PC-3 (cell line): ENCODE data around the gene GPR68. TPM values are rescaled to one million over a fixed set of nuclear protein-coding genes. Genes with fewer than 3 reads are reported as not detected.
"Not testable (repeated sequence)": the region's sequence is repeated elsewhere in the genome, so short reads cannot be mapped to it uniquely, and the experiment has no call there.

Experiments
- ATAC-seq: fragments of 200-7000 bp; cut with Tn5 transposase; 2 replicates; pipeline ENCODE4 v1.9.1; 2020; ENCODE audit warnings: mild to moderate bottlenecking, moderate library complexity
- BruUV-seq: library from RNA; stranded (reverse); fragments of 400-500 nt; replicated peaks from 2 replicates; lab custom pipeline; 2021; lab: Mats Ljungman, UMichigan
- CTCF ChIA-PET: fragments of 300-600 bp; sonication (Branson Sonifier 250); formaldehyde crosslinking; loops from one replicate; lab custom pipeline; 2022; ENCODE audit warnings: antibody characterized with exemption; lab: Charles Lee
- POLR2A ChIA-PET: fragments of 300-600 bp; sonication (Branson Sonifier 250); formaldehyde crosslinking; loops from one replicate; lab custom pipeline; 2022; ENCODE audit warnings: antibody characterized with exemption; ENCODE audit not compliant: unreplicated experiment; lab: Charles Lee
- DNase-seq: peaks from one replicate; pipeline ENCODE4 v3.0.0-alpha.2; 2015
- H2AFZ ChIP-seq: fragments of 300-600 bp; sonication (generic); 2 replicates; pipeline ENCODE4 v1.6.0; 2016; ENCODE audit warnings: antibody characterized with exemption, low read length
- H3F3A ChIP-seq: fragments of 300-600 bp; sonication (generic); one replicate; pipeline ENCODE4 v1.6.0; 2017; ENCODE audit warnings: antibody characterized with exemption, low read length, control low read depth, mild to moderate bottlenecking; ENCODE audit not compliant: unreplicated experiment
- H3K27ac ChIP-seq: fragments of 300-600 bp; sonication (generic); 2 replicates; pipeline ENCODE4 v1.5.1; 2016; ENCODE audit warnings: mild to moderate bottlenecking, low read length
- H3K27me3 ChIP-seq: fragments of 300-600 bp; sonication (generic); 2 replicates; pipeline ENCODE4 v1.6.1; 2016; ENCODE audit warnings: low read length, mixed read lengths
- H3K36me3 ChIP-seq: fragments of 300-600 bp; sonication (generic); 2 replicates; pipeline ENCODE4 v1.6.1; 2016; ENCODE audit warnings: low read depth, mixed run types, low read length, mixed read lengths
- H3K4me1 ChIP-seq: fragments of 300-600 bp; sonication (generic); 2 replicates; pipeline ENCODE4 v1.5.1; 2016; ENCODE audit warnings: low read length; ENCODE audit not compliant: insufficient read depth
- H3K4me2 ChIP-seq: fragments of 300-600 bp; sonication (generic); 2 replicates; pipeline ENCODE4 v1.6.0; 2016; ENCODE audit warnings: low read length
- H3K4me3 ChIP-seq: fragments of 300-600 bp; sonication (generic); 2 replicates; pipeline ENCODE4 v1.5.1; 2016; ENCODE audit warnings: mild to moderate bottlenecking, low read length, mixed read lengths
- H3K79me2 ChIP-seq: fragments of 300-600 bp; sonication (generic); 2 replicates; pipeline ENCODE4 v1.6.1; 2017; ENCODE audit warnings: low read length, mixed read lengths
- H3K9ac ChIP-seq: fragments of 300-600 bp; sonication (generic); 2 replicates; pipeline ENCODE4 v1.6.0; 2016; ENCODE audit warnings: mild to moderate bottlenecking, low read length
- H3K9me2 ChIP-seq: fragments of 300-600 bp; sonication (generic); replicated peaks from 2 replicates; pipeline ENCODE4 v1.6.1; 2016; ENCODE audit warnings: mixed run types, low read length, mixed read lengths
- H3K9me3 ChIP-seq: fragments of 300-600 bp; sonication (generic); 2 replicates; pipeline ENCODE4 v1.6.1; 2016; ENCODE audit warnings: low read length, mixed read lengths
- H4K20me1 ChIP-seq: fragments of 300-600 bp; sonication (generic); 2 replicates; pipeline ENCODE4 v1.6.1; 2016; ENCODE audit warnings: low read length, mixed read lengths
- EZH2 ChIP-seq: fragments of 300-600 bp; sonication (generic); IDR thresholded peaks from one replicate; pipeline ENCODE4 v1.6.1; 2017; ENCODE audit warnings: antibody characterized with exemption, mild to moderate bottlenecking, low read length; ENCODE audit not compliant: unreplicated experiment
- EZH2phosphoT487 ChIP-seq: fragments of 300-600 bp; sonication (generic); IDR thresholded peaks from 2 replicates; pipeline ENCODE4 v1.6.1; 2018; ENCODE audit warnings: mild to moderate bottlenecking, antibody characterized with exemption, low read length, borderline replicate concordance
- intact Hi-C: fragments of 100-400 bp; cut with micrococcal nuclease; formaldehyde crosslinking; loops from 2 replicates; pipeline ENCODE4 v1.9.0; 2023
- total RNA-seq: library from RNA; depleted of rRNA; stranded (reverse); fragments of >200 nt; gene quantifications from 2 replicates; pipeline ENCODE4 v1.2.3, GENCODE V29; 2014
- TF ChIP-seq, protein P1 (sequence below): fragments of 300-600 bp; sonication (generic); conservative IDR thresholded peaks from 2 replicates; pipeline ENCODE4 v1.5.1; 2017; ENCODE audit warnings: antibody characterized with exemption, low read depth, mild to moderate bottlenecking, low read length

Gene GPR68
- total RNA-seq, 1 experiment from 2014 or later: 1.5 TPM

DNA sequence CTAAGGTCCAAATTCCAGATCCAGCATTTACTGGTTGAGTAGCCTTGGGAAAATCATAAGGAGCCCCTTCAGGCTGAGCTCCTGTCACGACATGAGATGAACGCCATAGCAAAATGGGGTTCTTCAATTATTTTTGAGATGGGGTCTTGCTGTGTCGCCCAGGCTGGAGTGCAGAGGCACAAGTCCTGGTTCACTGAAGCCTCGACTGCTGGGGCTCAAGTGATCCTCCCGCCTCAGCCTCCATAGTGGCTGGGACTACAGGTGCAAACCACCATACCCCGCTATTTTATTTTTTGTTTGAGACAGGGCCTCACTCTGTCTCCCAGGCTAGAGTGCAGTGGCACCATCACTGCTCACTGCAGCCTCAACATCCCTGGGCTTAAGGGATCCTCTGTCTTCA is 25.7 kb upstream of the GPR68 start:
- H3K27me3 ChIP-seq: no peaks in the 10 kb centered on the region
- no peak overlapping the region for H3K9ac ChIP-seq
- no peak overlapping the region for H2AFZ ChIP-seq
- no peaks in the 10 kb centered on the region for H3K36me3 ChIP-seq
- no peak overlapping the region for H3K4me2 ChIP-seq
- DNase-seq (no peak), ATAC-seq (no peak)
- H3K4me1 ChIP-seq: no peaks in the 10 kb centered on the region
- intact Hi-C loops: no loop called here
- no peaks in the 10 kb centered on the region for H4K20me1 ChIP-seq
- POLR2A ChIA-PET: no interaction called here
- no peak overlapping the region for H3K27ac ChIP-seq
- H3K9me3 ChIP-seq: no peaks in the 10 kb centered on the region
- TF ChIP-seq EZH2: no peak
- TF ChIP-seq, protein P1, sequence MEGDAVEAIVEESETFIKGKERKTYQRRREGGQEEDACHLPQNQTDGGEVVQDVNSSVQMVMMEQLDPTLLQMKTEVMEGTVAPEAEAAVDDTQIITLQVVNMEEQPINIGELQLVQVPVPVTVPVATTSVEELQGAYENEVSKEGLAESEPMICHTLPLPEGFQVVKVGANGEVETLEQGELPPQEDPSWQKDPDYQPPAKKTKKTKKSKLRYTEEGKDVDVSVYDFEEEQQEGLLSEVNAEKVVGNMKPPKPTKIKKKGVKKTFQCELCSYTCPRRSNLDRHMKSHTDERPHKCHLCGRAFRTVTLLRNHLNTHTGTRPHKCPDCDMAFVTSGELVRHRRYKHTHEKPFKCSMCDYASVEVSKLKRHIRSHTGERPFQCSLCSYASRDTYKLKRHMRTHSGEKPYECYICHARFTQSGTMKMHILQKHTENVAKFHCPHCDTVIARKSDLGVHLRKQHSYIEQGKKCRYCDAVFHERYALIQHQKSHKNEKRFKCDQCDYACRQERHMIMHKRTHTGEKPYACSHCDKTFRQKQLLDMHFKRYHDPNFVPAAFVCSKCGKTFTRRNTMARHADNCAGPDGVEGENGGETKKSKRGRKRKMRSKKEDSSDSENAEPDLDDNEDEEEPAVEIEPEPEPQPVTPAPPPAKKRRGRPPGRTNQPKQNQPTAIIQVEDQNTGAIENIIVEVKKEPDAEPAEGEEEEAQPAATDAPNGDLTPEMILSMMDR: no peak
- TF ChIP-seq EZH2phosphoT487: no peak
- BruUV-seq: no TSS peak
- H3K4me3 ChIP-seq: no peak overlapping the region
- no peaks in the 10 kb centered on the region for H3K9me2 ChIP-seq
- H3F3A ChIP-seq: no peaks in the 10 kb centered on the region
- H3K79me2 ChIP-seq: no peaks in the 10 kb centered on the region
- CTCF ChIA-PET: no interaction called here

DNA sequence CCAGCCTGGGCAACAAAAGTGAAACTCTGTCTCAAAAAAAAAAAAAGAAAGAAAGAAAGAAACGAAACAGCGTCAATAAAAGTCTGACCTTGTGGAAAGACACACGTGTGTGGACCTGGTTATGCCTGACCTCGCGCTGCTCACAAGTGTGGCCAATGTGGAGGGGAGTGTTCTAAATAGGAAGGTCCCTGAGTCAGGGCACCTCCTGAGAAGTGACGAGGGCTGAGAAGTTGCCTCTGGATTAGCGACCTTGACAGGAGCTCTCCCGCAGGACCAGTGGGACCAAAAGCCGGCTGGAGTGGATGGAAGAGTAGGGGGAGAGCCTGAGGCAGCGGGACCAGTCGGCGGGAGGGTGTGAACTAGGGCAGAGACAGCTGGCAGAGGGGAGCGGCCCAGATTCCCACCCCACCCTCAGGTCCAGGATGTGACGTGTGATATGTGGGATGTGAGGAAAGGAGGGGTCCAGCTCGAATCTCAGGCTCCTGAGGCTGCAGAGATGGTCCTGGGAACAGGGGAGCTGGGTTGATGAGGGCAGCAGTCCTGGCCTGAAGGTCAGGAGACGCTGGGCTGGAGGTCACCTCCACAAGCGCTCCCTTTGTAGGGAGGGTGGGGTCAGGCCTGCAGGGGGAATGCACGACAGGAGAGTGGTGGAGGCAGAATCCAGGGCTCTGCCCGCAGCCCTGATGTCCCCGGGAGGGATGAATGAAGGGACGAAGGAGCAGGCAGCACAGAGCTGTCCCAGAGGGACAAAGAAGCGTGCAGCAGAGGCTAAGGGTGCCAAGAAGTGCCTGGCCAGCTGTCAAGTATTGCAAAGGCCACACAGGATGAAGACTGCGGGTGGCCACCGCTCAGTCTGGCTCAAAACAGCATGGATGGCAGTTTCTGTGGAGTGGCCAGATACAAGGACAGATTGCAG is 24.8 kb upstream of the GPR68 start:
- no peaks in the 10 kb centered on the region for H3K79me2 ChIP-seq
- ChIA-PET POLR2A (interaction anchor here (0.6 kb wide), 1 partner anchor 51 kb away, joined by 15 read pairs; no protein-coding TSS in a partner anchor), CTCF (no interaction called here)
- H3F3A ChIP-seq: no peaks in the 10 kb centered on the region
- H3K9ac ChIP-seq: no peak overlapping the region
- DNase-seq: no peak
- H2AFZ ChIP-seq: no peak overlapping the region
- no peak for ATAC-seq
- H3K9me3 ChIP-seq: no peaks in the 10 kb centered on the region
- no peak overlapping the region for H3K4me2 ChIP-seq
- BruUV-seq: no TSS peak
- TF ChIP-seq EZH2 (no peak), EZH2phosphoT487 (no peak)
- TF ChIP-seq, protein P1: no peak
- no peaks in the 10 kb centered on the region for H3K4me1 ChIP-seq
- no peaks in the 10 kb centered on the region for H3K36me3 ChIP-seq
- H3K27me3 ChIP-seq: no peaks in the 10 kb centered on the region
- H3K4me3 ChIP-seq: no peak overlapping the region
- no peak overlapping the region for H3K27ac ChIP-seq
- H3K9me2 ChIP-seq: no peaks in the 10 kb centered on the region
- intact Hi-C loops: no loop called here
- no peaks in the 10 kb centered on the region for H4K20me1 ChIP-seq

DNA sequence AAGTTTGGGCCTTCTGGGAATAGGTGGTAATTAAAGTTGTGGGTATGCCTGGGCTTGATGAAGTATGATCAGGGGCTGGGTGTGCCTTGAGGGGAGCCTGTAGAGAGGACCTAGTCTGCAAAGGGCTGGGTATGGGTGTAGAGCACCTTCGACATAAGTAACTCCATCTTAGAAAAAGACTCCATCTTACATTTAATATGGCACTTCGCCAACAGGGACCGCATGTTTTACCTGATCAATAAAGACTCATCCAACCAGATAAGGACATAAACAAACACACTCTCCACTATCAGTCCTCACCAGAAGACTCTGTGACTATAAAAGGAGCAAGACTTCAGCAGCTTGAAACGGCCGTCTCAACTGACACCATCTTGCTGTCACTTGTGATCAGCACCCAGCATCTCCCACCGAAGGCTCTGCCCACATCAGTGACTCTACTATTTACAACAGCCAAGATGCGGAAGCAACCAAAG is 23.5 kb upstream of the GPR68 start:
- Histone ChIP-seq H3K4me1 (no peaks in the 10 kb centered on the region), H3K9me2 (no peaks in the 10 kb centered on the region), H3F3A (no peaks in the 10 kb centered on the region), H3K4me3 (no peak overlapping the region), H3K27ac (no peak overlapping the region), H3K36me3 (no peaks in the 10 kb centered on the region), H3K4me2 (no peak overlapping the region), H3K9ac (no peak overlapping the region), H2AFZ (no peak overlapping the region), H3K79me2 (no peaks in the 10 kb centered on the region), H3K9me3 (no peaks in the 10 kb centered on the region), H3K27me3 (no peaks in the 10 kb centered on the region), H4K20me1 (no peaks in the 10 kb centered on the region)
- ATAC-seq (no peak), DNase-seq (no peak)
- TF ChIP-seq, protein P1: no peak
- no peak for TF ChIP-seq EZH2phosphoT487
- TF ChIP-seq EZH2: no peak
- CTCF ChIA-PET: no interaction called here
- no TSS peak for BruUV-seq
- intact Hi-C loops: no loop called here
- POLR2A ChIA-PET: interaction anchor here (0.6 kb wide), 1 partner anchor 16 kb away, joined by 3 read pairs; no protein-coding TSS in a partner anchor

DNA sequence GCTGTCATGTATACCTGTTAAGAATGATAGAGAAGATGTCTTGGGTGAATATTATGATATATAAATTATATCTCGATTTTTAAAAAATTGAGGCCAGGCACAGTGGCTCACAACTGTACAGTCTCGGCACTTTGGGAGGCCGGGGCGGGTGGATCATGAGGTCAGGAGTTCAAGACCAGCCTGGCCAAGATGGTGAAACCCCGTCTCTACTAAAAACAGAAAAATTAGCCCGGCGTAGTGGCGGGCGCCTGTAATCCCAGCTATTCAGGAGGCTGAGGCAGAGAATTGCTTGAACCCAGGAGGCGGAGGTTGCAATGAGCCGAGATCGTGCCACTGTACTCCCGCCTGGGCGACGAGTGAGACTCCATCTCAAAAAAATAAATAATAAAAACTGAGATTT is 21.8 kb upstream of the GPR68 start:
- H3K4me1 ChIP-seq, H3K4me3 ChIP-seq, H4K20me1 ChIP-seq, DNase-seq, H3K27me3 ChIP-seq, CTCF ChIA-PET, H3K27ac ChIP-seq, BruUV-seq, H3K9me2 ChIP-seq, H3F3A ChIP-seq, H3K4me2 ChIP-seq, H3K79me2 ChIP-seq, H3K9me3 ChIP-seq, ATAC-seq, H3K9ac ChIP-seq, H2AFZ ChIP-seq, H3K36me3 ChIP-seq: not testable (repeated sequence)
- POLR2A ChIA-PET: interaction anchor here (0.7 kb wide), 1 partner anchor 104 kb away, joined by 3 read pairs; no protein-coding TSS in a partner anchor
- intact Hi-C loops: loop anchor here (1.0 kb wide), 1 partner anchor 20 kb away; no protein-coding TSS in a partner anchor
